T-helper 17 cell (primary cell): ENCODE measurements around the gene RCL1. TPM values are rescaled to one million over a fixed set of nuclear protein-coding genes. Genes with fewer than 3 reads are reported as not detected.
A peak's percentile ranks its signal among the peaks of the same experiment; 100 is the strongest.
"Not testable (repeated sequence)": the region's sequence is repeated elsewhere in the genome, so short reads cannot be mapped to it uniquely, and the experiment has no call there.

Experiments
- ATAC-seq: fragments of 150-1000 bp; cut with Tn5 transposase; 2 replicates; pipeline ENCODE4 v1.10.0; 2021; ENCODE audit warnings: mild to moderate bottlenecking, moderate library complexity
- DNase-seq, 3 donors: peaks; one replicate each; pipeline versions ENCODE4 v3.0.0 to v3.0.0-alpha.2; 2020 to 2021
- H3K9me3 ChIP-seq: one replicate; pipeline ENCODE4 v1.7.0; 2013; ENCODE audit warnings: low read length, mild to moderate bottlenecking; ENCODE audit not compliant: control insufficient read depth, poor library complexity, severe bottlenecking
- H3K27ac Mint-ChIP-seq: one replicate; pipeline ENCODE4 v1.8.0; 2022; ENCODE audit warnings: mild to moderate bottlenecking, moderate library complexity, mixed read lengths
- H3K27me3 Mint-ChIP-seq: one replicate; pipeline ENCODE4 v1.8.0; 2022; ENCODE audit warnings: mixed read lengths
- H3K36me3 Mint-ChIP-seq: one replicate; pipeline ENCODE4 v1.8.0; 2022; ENCODE audit warnings: low read depth, mixed read lengths
- H3K4me1 Mint-ChIP-seq: one replicate; pipeline ENCODE4 v1.8.0; 2022; ENCODE audit warnings: mild to moderate bottlenecking, mixed read lengths
- H3K4me3 Mint-ChIP-seq: one replicate; pipeline ENCODE4 v1.8.0; 2022; ENCODE audit warnings: mild to moderate bottlenecking, moderate library complexity, mixed read lengths
- total RNA-seq, 4 donors: library from RNA in 2 of 4; stranded (reverse) in 2 of 4; gene quantifications; one replicate each; pipeline ENCODE4 v1.2.3 and lab custom pipeline; 2022 to 2026

Gene RCL1
- total RNA-seq, 2 donors from 2014 or later, result 23.5 to 28.1 TPM

- H3K4me1 Mint-ChIP-seq, result no peaks in the 10 kb centered on the region
- H3K36me3 Mint-ChIP-seq, result no peaks in the 10 kb centered on the region
- H3K4me3 Mint-ChIP-seq, result no peak overlapping the region
- ATAC-seq (no peak), DNase-seq (no peak)
- no peaks in the 10 kb centered on the region for H3K27me3 Mint-ChIP-seq
- H3K27ac Mint-ChIP-seq, result no peak overlapping the region
- H3K9me3 ChIP-seq, result no peaks in the 10 kb centered on the region
Observed at GRCh38 chr9:4894076-4894475, 101.3 kb downstream of the RCL1 start.

- H3K4me3 Mint-ChIP-seq, H3K36me3 Mint-ChIP-seq, H3K27me3 Mint-ChIP-seq, H3K9me3 ChIP-seq, DNase-seq, H3K27ac Mint-ChIP-seq, H3K4me1 Mint-ChIP-seq, ATAC-seq: not testable (repeated sequence)
Observed at GRCh38 chr9:4899853-4900252, 107.1 kb downstream of the RCL1 start.

DNA sequence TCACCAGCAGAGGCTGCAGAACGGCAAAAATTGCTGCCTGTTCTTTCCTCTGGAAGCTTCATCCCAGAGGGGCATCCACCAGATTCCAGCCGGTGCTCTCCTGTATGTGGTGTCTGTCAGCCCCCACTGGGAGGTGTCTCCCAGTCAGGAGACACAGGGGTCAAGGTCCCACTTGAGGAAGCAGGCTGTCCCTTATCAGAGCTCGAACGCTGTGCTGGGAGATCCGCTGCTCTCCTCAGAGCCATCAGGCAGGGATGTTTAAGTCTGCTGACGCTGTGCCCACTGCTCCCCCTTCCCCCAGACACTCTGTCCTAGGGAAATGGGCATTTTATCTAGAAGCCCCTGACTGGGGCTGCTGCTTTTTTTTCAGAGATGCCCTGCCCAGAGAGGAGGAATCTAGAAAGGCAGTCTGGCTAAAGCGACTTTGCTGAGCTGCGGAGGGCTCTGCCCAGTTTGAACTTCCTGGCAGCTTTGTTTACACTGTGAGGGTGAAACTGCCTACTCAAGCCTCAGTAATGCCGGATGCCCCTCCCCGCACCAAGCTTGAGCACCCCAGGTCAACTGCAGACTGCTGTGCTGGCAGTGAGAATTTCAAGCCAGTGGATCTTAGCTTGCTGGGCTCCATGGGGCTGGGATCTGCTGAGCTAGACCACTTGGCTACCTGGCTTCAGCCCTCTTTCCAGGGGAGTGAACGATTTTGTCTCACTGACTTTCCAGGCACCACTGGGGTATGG lies 108.8 kb downstream of the RCL1 start:
- DNase-seq, H3K4me1 Mint-ChIP-seq, H3K27me3 Mint-ChIP-seq, H3K36me3 Mint-ChIP-seq, H3K9me3 ChIP-seq: not testable (repeated sequence)
- peak overlapping the region; percentile 22 for H3K4me3 Mint-ChIP-seq
- H3K27ac Mint-ChIP-seq, result peak overlapping the region; percentile 48
- ATAC-seq, result peak; percentile 30

DNA sequence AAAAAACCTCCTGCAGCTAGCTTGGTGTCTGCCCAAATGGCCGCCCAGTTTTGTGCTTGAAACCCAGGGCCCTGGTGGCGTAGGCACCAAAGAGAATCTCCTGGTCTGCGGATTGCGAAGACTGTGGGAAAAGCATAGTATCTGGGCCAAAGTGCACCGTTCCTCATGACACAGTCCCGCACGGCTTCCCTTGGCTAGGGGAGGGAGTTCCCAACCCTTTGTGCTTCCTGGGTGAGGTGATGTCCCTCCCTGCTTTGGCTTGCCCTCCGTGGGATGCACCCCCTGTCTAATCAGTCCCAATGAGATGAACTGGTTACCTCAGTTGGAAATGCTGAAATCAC lies 109.4 kb downstream of the RCL1 start:
- Mint-ChIP-seq H3K4me3 (no peak overlapping the region), H3K27me3 (no peaks in the 10 kb centered on the region), H3K27ac (peak overlapping the region; percentile 4), H3K36me3 (peaks cover 3% of the 10 kb centered on the region), H3K4me1 (no peaks in the 10 kb centered on the region)
- no peaks in the 10 kb centered on the region for H3K9me3 ChIP-seq
- ATAC-seq (no peak), DNase-seq (no peak)

DNA sequence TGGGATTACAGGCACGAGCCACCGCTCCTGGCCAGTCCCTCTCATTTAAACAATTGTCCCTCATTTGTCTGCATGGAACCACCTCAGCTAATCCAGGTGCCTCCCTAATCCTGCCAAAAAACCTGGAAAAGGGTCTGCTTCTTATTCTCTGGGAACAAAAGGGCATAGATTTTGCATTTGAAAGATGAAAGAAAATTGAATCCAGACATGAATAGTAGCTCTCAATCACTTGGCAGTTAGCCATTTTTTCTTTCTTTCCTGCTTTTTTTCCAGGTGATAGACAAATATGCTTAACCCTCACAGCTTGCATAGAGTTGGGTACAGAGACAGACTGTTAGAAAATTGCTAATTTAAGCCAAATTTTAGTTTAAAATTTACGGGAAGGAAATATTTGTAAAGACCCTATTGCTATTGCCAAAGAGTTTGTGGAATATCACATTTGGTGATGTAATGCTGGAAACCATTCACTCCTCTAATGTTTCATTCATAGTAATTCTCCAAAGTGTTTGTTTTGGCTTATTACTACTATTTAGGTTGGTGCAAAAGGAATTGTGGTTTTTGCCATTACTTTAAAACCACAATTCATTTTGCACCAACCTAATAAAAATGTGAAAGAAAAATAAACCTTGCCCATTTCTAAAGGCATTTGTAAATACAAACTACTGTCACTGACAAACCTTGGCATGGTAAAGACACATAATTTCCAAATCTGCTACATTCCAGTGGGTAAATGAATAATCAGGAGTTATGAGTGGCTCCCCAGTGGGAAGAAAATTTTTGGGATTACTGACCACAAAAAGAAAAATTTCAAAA lies 111.8 kb downstream of the RCL1 start:
- Mint-ChIP-seq H3K36me3 (no peaks in the 10 kb centered on the region), H3K4me1 (no peaks in the 10 kb centered on the region), H3K27me3 (no peaks in the 10 kb centered on the region), H3K27ac (no peak overlapping the region), H3K4me3 (no peak overlapping the region)
- ATAC-seq (no peak), DNase-seq (no peak)
- H3K9me3 ChIP-seq, result no peaks in the 10 kb centered on the region

- Mint-ChIP-seq H3K36me3 (no peaks in the 10 kb centered on the region), H3K4me3 (no peak overlapping the region), H3K27me3 (no peaks in the 10 kb centered on the region), H3K27ac (no peak overlapping the region), H3K4me1 (no peaks in the 10 kb centered on the region)
- DNase-seq (no peak), ATAC-seq (no peak)
- H3K9me3 ChIP-seq, result no peaks in the 10 kb centered on the region
Observed at GRCh38 chr9:4905135-4905490, 112.4 kb downstream of the RCL1 start.

Other genes starting within 250 kb of the RCL1 start
- gene PLPP6, start 130.7 kb upstream of the RCL1 start, total RNA-seq, result 1 to 10 TPM; 5.9 to 7.7 TPM
- gene SPATA6L, start 126.5 kb upstream of the RCL1 start, total RNA-seq, result 1 to 10 TPM; 5.7 to 9.2 TPM
- gene CDC37L1, start 113.4 kb upstream of the RCL1 start, total RNA-seq, result 10 to 100 TPM; 18.2 to 20.1 TPM
- gene AK3, start 51.7 kb upstream of the RCL1 start, total RNA-seq, result 10 to 100 TPM; 14.2 to 15.2 TPM
- 10 to 100 TPM; 14.6 TPM for gene JAK2, start 192.3 kb downstream of the RCL1 start, total RNA-seq